Trophoblast cell (in vitro differentiated cells and primary cell): ENCODE results near the gene HMGN3.

Experiments used
- DNase-seq, 2 donors: peaks; one replicate each; pipeline ENCODE4 v3.0.0-alpha.2; 2016
- H2AFZ ChIP-seq: 2 replicates; pipeline ENCODE4 v1.6.1; 2013; ENCODE audit warnings: low read length, moderate library complexity, mild to moderate bottlenecking; ENCODE audit not compliant: insufficient read depth, poor library complexity
- H2AK5ac ChIP-seq: 2 replicates; pipeline ENCODE4 v1.6.1; 2013; ENCODE audit warnings: mild to moderate bottlenecking, low read length
- H2BK120ac ChIP-seq: 2 replicates; pipeline ENCODE4 v1.6.1; 2013; ENCODE audit warnings: low read length, mild to moderate bottlenecking, moderate library complexity; ENCODE audit not compliant: insufficient read depth, poor library complexity
- H2BK12ac ChIP-seq: 2 replicates; pipeline ENCODE4 v1.6.1; 2013; ENCODE audit warnings: mild to moderate bottlenecking, low read length, moderate library complexity
- H2BK5ac ChIP-seq: 2 replicates; pipeline ENCODE4 v1.6.1; 2013; ENCODE audit warnings: low read length, low read depth, moderate library complexity, mild to moderate bottlenecking; ENCODE audit not compliant: poor library complexity
- H3K14ac ChIP-seq: 2 replicates; pipeline ENCODE4 v1.6.1; 2013; ENCODE audit warnings: mild to moderate bottlenecking, low read length
- H3K18ac ChIP-seq: 2 replicates; pipeline ENCODE4 v1.6.1; 2013; ENCODE audit warnings: mild to moderate bottlenecking, low read length
- H3K23ac ChIP-seq: 2 replicates; pipeline ENCODE4 v1.6.1; 2013; ENCODE audit warnings: low read length
- H3K27ac ChIP-seq: 2 replicates; pipeline ENCODE4 v1.5.1; 2013; ENCODE audit warnings: low read depth, mild to moderate bottlenecking, inconsistent platforms, low read length, moderate library complexity
- H3K27me3 ChIP-seq: 2 replicates; pipeline ENCODE4 v1.6.1; 2013; ENCODE audit warnings: inconsistent platforms, mild to moderate bottlenecking, low read length, moderate library complexity; ENCODE audit not compliant: insufficient read depth
- H3K36me3 ChIP-seq, 2 experiments: 1 replicate in 1 of 2; 2 replicates in 1 of 2; pipeline ENCODE4 v1.6.1; 2013; ENCODE audit warnings: low read length in 2 of 2, mild to moderate bottlenecking in 2 of 2, moderate library complexity in 1 of 2; ENCODE audit not compliant: insufficient read depth in 2 of 2, control insufficient read depth in 1 of 2
- H3K4ac ChIP-seq: 2 replicates; pipeline ENCODE4 v1.6.1; 2013; ENCODE audit warnings: low read depth, mild to moderate bottlenecking, low read length, moderate library complexity
- H3K4me1 ChIP-seq, 2 experiments: 1 replicate in 1 of 2; 2 replicates in 1 of 2; pipeline ENCODE4 v1.6.1; 2013; ENCODE audit warnings: low read length in 2 of 2, mild to moderate bottlenecking in 2 of 2, moderate library complexity in 1 of 2; ENCODE audit not compliant: insufficient read depth in 2 of 2, control insufficient read depth in 1 of 2
- H3K4me2 ChIP-seq: 2 replicates; pipeline ENCODE4 v1.6.1; 2013; ENCODE audit warnings: inconsistent platforms, mild to moderate bottlenecking, low read length, moderate library complexity
- H3K4me3 ChIP-seq: 2 replicates; pipeline ENCODE4 v1.5.1; 2013; ENCODE audit warnings: mild to moderate bottlenecking, low read depth, low read length, inconsistent platforms
- H3K79me1 ChIP-seq: one replicate; pipeline ENCODE4 v1.6.1; 2013; ENCODE audit warnings: low read length
- H3K79me2 ChIP-seq: 2 replicates; pipeline ENCODE4 v1.6.1; 2013; ENCODE audit warnings: low read length, mild to moderate bottlenecking; ENCODE audit not compliant: control insufficient read depth, insufficient read depth, poor library complexity
- H3K9ac ChIP-seq: 2 replicates; pipeline ENCODE4 v1.6.1; 2013; ENCODE audit warnings: mild to moderate bottlenecking, low read length
- H3K9me3 ChIP-seq: 2 replicates; pipeline ENCODE4 v1.6.1; 2013; ENCODE audit warnings: low read depth, mild to moderate bottlenecking, control low read depth, inconsistent platforms, low read length; ENCODE audit not compliant: insufficient read depth
- H4K12ac ChIP-seq: 2 replicates; pipeline ENCODE4 v1.6.1; 2013; ENCODE audit warnings: low read depth, mild to moderate bottlenecking, low read length, moderate library complexity
- H4K8ac ChIP-seq: 2 replicates; pipeline ENCODE4 v1.6.1; 2013; ENCODE audit warnings: low read depth, mild to moderate bottlenecking, low read length, moderate library complexity
- H4K91ac ChIP-seq: one replicate; pipeline ENCODE4 v1.6.1; 2013; ENCODE audit warnings: low read depth, mild to moderate bottlenecking, low read length, moderate library complexity
- WGBS: extraction: QIAGEN DNeasy Blood & Tissue Kit; methylation state at CpG from one replicate; pipeline ENCODE4 v1.1.7; 2013; ENCODE audit warnings: missing lambda C conversion rate; ENCODE audit not compliant: insufficient read length, insufficient coverage; ENCODE audit errors: extremely low coverage; 5-methylcytosine and 5-hydroxymethylcytosine counted together

The HMGN3 gene

GRCh38 chr6:79152269-79152737, 82.2 kb downstream of the HMGN3 start:
- Histone ChIP-seq H3K27ac (peak overlapping the region; percentile 17), H3K79me1 (no peaks in the 10 kb centered on the region), H2BK12ac (no peak overlapping the region), H4K12ac (no peak overlapping the region), H3K18ac (no peak overlapping the region), H3K4me3 (no peak overlapping the region), H2BK5ac (peak overlapping the region; percentile 6), H3K4me1 (peaks cover 3% of the 10 kb centered on the region in 2 experiments), H3K9ac (no peak overlapping the region), H3K4ac (no peak overlapping the region), H3K4me2 (no peak overlapping the region), H3K36me3 (no peaks in the 10 kb centered on the region), H3K27me3 (no peaks in the 10 kb centered on the region), H4K8ac (peak overlapping the region; percentile 59), H3K79me2 (no peaks in the 10 kb centered on the region), H2AFZ (peak overlapping the region; percentile 80), H2AK5ac (no peak overlapping the region), H2BK120ac (no peak overlapping the region), H4K91ac (peak overlapping the region; percentile 53), H3K23ac (no peak overlapping the region), H3K14ac (peak overlapping the region; percentile 24), H3K9me3 (no peaks in the 10 kb centered on the region)
- WGBS = no CpG with 5 or more reads among the region's 5 CpGs
- DNase-seq = no peak
